ENCODE measurements around the gene C1orf94. TPM values are rescaled to one million over a fixed set of nuclear protein-coding genes. Genes with fewer than 3 reads are reported as not detected.

Gene C1orf94
- total RNA-seq, 1 experiment from 2014 or later = 6.0 TPM

- no peak for TF ChIP-seq ZNF512 (CRISPR knock-in tag; IDR thresholded peaks at IDR 0.05; ENCODE audit: borderline replicate concordance)
- no peak for TF ChIP-seq ZNF425 (CRISPR knock-in tag; conservative IDR thresholded peaks at IDR 0.05)
- no peak for TF ChIP-seq ZNF416 (CRISPR knock-in tag; IDR thresholded peaks at IDR 0.05)
- no peak for TF ChIP-seq KAT7 (CRISPR knock-in tag; IDR thresholded peaks at IDR 0.05; ENCODE audit: borderline replicate concordance)
Observed at GRCh38 chr1:34236089-34236488, 59.4 kb downstream of the C1orf94 start (continued).

- Mint-ChIP-seq H3K27me3 (ENCODE audit: low read depth) (peaks cover 23% of the 10 kb centered on the region), H3K4me1 (peaks cover 6% of the 10 kb centered on the region; the same call in 1 of the 2 replicates), H3K36me3 (peaks cover 5% of the 10 kb centered on the region), H3K27ac (no peak overlapping the region), H3K4me3 (no peak overlapping the region), H3K9me3 (peaks cover 35% of the 10 kb centered on the region)
- ATAC-seq = no peak
- ChIA-PET POLR2A (no interaction called here), CTCF (interaction anchor here (1.0 kb wide), 1 partner anchor 124 kb away, joined by 3 read pairs; no protein-coding TSS in a partner anchor)
- no peak for TF ChIP-seq FOXK1 (CRISPR knock-in tag; IDR thresholded peaks at IDR 0.05)
- TF ChIP-seq E2F5 (CRISPR knock-in tag; IDR thresholded peaks at IDR 0.05) = no peak
- TF ChIP-seq ZNF532 (CRISPR knock-in tag; IDR thresholded peaks at IDR 0.05; ENCODE audit: borderline replicate concordance) = no peak
- no peak for TF ChIP-seq MXD4 (CRISPR knock-in tag; IDR thresholded peaks at IDR 0.05; ENCODE audit: borderline replicate concordance)
- no peak for TF ChIP-seq ARID4B (CRISPR knock-in tag; IDR thresholded peaks at IDR 0.05; ENCODE audit: borderline replicate concordance)
- TF ChIP-seq CREB1 (CRISPR knock-in tag; IDR thresholded peaks at IDR 0.05) = no peak
- TF ChIP-seq IRF2 (CRISPR knock-in tag; IDR thresholded peaks at IDR 0.05; ENCODE audit: borderline replicate concordance, low read depth) = no peak
- no peak for TF ChIP-seq TEAD4 (CRISPR knock-in tag; IDR thresholded peaks at IDR 0.05)
- no peak for TF ChIP-seq NFE2L1 (CRISPR knock-in tag; IDR thresholded peaks at IDR 0.05)
- no peak for TF ChIP-seq TEAD1 (CRISPR knock-in tag; IDR thresholded peaks at IDR 0.05)
- TF ChIP-seq OVOL2 (CRISPR knock-in tag; IDR thresholded peaks at IDR 0.05; ENCODE audit: borderline replicate concordance) = no peak
- TF ChIP-seq ATF2 (CRISPR knock-in tag; IDR thresholded peaks at IDR 0.05; ENCODE audit: borderline replicate concordance, low read depth) = no peak
- no peak for TF ChIP-seq JAZF1 (CRISPR knock-in tag; IDR thresholded peaks at IDR 0.05)
- no peak for TF ChIP-seq SP1 (CRISPR knock-in tag; conservative IDR thresholded peaks at IDR 0.05)
- DNase-seq (ENCODE audit: low spot score) = no peak
Observed at GRCh38 chr1:34237151-34237815, 60.6 kb downstream of the C1orf94 start.

All from WTC11 (cell line).